ENCODE data around the gene VAMP4. TPM values are rescaled to one million over a fixed set of nuclear protein-coding genes. Genes with fewer than 3 reads are reported as not detected.
"Not testable (repeated sequence)": the region's sequence is repeated elsewhere in the genome, so short reads cannot be mapped to it uniquely, and the experiment has no call there.

VAMP4 gene
- total and polyA plus RNA-seq, 5 donors from 2014 or later: 16.1 to 25.3 (median 22.8) TPM

DNA sequence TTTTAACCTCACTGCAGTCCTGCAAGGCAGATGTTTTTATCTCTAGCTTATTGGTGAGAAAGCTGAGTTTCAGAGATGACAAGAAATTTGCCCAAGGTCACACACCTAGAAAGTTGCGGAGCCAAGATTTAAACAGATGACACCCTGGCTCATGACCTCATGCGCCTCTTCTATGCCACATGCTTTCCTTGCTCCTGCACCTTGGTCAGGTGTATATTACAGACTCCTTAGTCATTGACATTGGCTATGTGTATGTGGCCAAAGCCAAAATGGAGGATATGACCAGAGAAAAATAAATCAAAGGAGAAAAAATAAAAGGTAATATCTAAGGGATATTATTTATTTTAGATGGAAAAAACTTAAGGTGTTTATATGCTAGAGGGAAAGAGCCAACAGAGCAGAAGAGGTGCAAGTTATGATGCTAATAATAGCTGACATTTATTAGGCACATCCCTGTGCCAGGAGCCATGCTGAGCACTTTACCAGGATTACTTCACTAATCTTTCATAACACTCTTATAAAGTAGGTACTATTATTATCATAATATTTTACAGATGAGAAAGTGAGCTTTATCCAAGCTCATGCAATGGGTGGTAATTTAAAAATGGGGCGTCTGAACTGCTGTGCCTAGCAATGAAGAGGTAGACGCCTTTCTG, 75.6 kb downstream of the VAMP4 start:
- Mint-ChIP-seq H3K4me1 (no peaks in the 10 kb centered on the region), H3K27ac (no peak overlapping the region), H3K9me3 (no peaks in the 10 kb centered on the region), H3K36me3 (no peaks in the 10 kb centered on the region), H3K27me3 (peaks cover 16% of the 10 kb centered on the region), H3K4me3 (no peak overlapping the region)
- no peak overlapping the region for H3K4me3 ChIP-seq (ENCODE audit: low read depth, low read length)
- ATAC-seq (ENCODE audit: low read depth in 2 of 2) (no peak), DNase-seq (no peak)
- no peaks in the 10 kb centered on the region for H3K27me3 ChIP-seq (ENCODE audit: control insufficient read depth, insufficient read depth, low read length)
- H3K36me3 ChIP-seq (ENCODE audit: control insufficient read depth, insufficient read depth, low read length): no peaks in the 10 kb centered on the region
- no peaks in the 10 kb centered on the region for H3K9me3 ChIP-seq (ENCODE audit: control insufficient read depth in 2 of 2, low read length in 2 of 2)
- no peak overlapping the region for H3K27ac ChIP-seq (ENCODE audit: insufficient read depth, low read length, poor library complexity, severe bottlenecking)
- no peaks in the 10 kb centered on the region for H3K4me1 ChIP-seq (ENCODE audit: control insufficient read depth, insufficient read depth, low read length, poor library complexity, severe bottlenecking)

DNA sequence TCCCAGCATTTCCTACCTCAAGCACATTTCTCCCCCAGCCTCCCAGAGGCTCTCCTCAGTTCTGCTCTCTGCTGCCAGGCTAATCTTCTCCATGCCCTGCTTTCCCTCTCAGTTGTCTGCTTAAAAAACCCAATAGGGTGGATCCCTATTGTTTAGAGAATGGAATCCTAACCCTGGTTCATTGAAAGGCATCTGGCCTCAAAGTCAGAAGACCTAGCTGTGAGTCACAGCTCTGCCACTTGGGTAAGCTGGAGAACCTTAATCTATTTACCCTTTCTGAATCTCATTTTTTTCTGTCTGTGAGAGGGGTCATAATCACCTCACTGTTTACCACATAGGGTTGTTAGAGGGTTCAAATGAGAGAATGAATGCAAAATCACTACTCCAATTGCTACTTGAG, 76.9 kb downstream of the VAMP4 start:
- H3K27ac Mint-ChIP-seq: no peak overlapping the region
- Histone ChIP-seq H3K4me3 (ENCODE audit: low read depth, low read length) (no peak overlapping the region), H3K4me1 (ENCODE audit: control insufficient read depth, insufficient read depth, low read length, poor library complexity, severe bottlenecking) (no peaks in the 10 kb centered on the region), H3K27me3 (ENCODE audit: control insufficient read depth, insufficient read depth, low read length) (no peaks in the 10 kb centered on the region), H3K36me3 (ENCODE audit: control insufficient read depth, insufficient read depth, low read length) (no peaks in the 10 kb centered on the region), H3K27ac (ENCODE audit: insufficient read depth, low read length, poor library complexity, severe bottlenecking) (no peak overlapping the region), H3K9me3 (ENCODE audit: control insufficient read depth in 2 of 2, low read length in 2 of 2) (no peaks in the 10 kb centered on the region)
- H3K27me3 Mint-ChIP-seq: peaks cover 16% of the 10 kb centered on the region
- no peak overlapping the region for H3K4me3 Mint-ChIP-seq
- no peaks in the 10 kb centered on the region for H3K36me3 Mint-ChIP-seq
- no peak for DNase-seq
- H3K9me3 Mint-ChIP-seq: no peaks in the 10 kb centered on the region
- H3K4me1 Mint-ChIP-seq: no peaks in the 10 kb centered on the region
- no peak for ATAC-seq (ENCODE audit: low read depth in 2 of 2)

DNA sequence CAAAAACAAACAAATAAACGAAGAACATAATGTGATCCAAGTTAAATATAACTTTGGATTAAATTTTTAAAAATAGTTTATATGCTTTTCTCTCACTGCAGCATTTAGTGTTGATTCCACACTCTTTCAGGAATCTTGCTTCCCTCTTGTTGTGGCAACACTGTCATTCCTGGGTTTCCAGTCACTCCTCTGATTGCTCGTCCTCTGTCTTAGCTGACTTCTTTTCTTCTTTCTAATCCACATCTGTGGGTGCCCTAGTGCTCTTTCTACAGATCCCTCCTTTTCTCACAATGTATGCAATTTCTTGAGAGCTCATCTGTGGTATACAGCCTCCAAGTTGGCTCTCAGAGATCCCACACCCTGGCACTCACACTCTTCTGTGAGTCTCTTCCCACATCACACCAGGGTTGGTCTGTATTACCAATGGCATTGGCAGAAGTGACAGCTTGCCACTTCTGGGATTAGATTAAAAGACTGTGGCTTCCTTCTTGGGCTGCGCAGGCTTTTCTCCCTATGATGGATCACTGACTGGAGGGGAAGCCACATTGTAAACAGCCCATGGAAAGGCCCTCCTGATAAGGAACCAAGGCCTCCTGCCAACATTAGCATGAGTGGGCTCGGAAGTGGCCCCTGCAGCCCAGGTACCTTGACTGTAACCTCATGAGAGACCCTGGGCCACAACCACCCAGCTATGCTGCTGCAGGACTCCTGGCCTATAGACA, 77.8 kb downstream of the VAMP4 start:
- H3K27ac Mint-ChIP-seq: no peak overlapping the region
- Histone ChIP-seq H3K36me3 (ENCODE audit: control insufficient read depth, insufficient read depth, low read length) (no peaks in the 10 kb centered on the region), H3K4me3 (ENCODE audit: low read depth, low read length) (no peak overlapping the region), H3K27me3 (ENCODE audit: control insufficient read depth, insufficient read depth, low read length) (no peaks in the 10 kb centered on the region), H3K4me1 (ENCODE audit: control insufficient read depth, insufficient read depth, low read length, poor library complexity, severe bottlenecking) (no peaks in the 10 kb centered on the region), H3K27ac (ENCODE audit: insufficient read depth, low read length, poor library complexity, severe bottlenecking) (no peak overlapping the region), H3K9me3 (ENCODE audit: control insufficient read depth in 2 of 2, low read length in 2 of 2) (no peaks in the 10 kb centered on the region)
- H3K27me3 Mint-ChIP-seq: peaks cover 16% of the 10 kb centered on the region
- ATAC-seq (ENCODE audit: low read depth in 2 of 2) (no peak), DNase-seq (no peak)
- no peak overlapping the region for H3K4me3 Mint-ChIP-seq
- no peaks in the 10 kb centered on the region for H3K9me3 Mint-ChIP-seq
- no peaks in the 10 kb centered on the region for H3K36me3 Mint-ChIP-seq
- H3K4me1 Mint-ChIP-seq: no peaks in the 10 kb centered on the region

DNA sequence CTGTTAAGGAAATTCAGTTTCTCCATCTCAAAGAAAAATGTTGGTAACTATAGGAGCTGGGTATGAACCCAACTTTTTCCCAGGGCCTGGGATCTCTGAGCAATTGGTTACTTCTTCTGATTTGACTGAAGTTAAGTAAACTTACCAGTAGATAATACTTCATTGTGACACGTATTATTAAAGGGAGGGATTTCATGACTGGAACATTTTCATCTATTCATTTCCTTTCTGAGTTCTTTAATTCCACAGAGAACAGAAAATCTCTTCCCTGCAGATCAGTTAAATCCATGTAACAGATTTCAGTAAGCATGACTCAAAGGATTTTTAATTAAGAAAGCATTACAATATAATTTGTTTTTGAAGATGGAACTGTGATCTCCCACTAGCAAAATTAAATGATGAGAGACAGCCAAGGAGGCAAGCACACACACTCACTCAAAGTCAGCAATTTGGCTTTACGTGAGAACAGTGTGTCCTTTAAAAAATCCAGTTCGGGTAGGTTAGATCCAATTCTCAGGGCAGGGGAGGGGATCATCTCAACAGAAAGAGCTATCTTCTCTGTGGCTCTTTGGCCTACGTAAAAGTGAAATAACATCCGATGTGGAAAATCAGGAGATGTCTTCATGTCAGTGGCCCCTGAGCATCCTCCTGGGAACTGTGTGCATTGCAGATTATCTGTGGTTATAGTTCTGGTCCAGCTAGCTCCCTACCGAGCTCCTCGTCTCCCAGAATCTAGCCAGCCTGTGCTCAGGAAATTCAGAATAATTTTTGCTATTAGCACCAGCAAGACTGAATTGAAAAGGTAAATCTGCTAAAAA, 78.6 kb downstream of the VAMP4 start:
- Histone ChIP-seq H3K4me1 (ENCODE audit: control insufficient read depth, insufficient read depth, low read length, poor library complexity, severe bottlenecking) (no peaks in the 10 kb centered on the region), H3K9me3 (ENCODE audit: control insufficient read depth in 2 of 2, low read length in 2 of 2) (no peaks in the 10 kb centered on the region), H3K27me3 (ENCODE audit: control insufficient read depth, insufficient read depth, low read length) (no peaks in the 10 kb centered on the region), H3K4me3 (ENCODE audit: low read depth, low read length) (no peak overlapping the region), H3K36me3 (ENCODE audit: control insufficient read depth, insufficient read depth, low read length) (no peaks in the 10 kb centered on the region), H3K27ac (ENCODE audit: insufficient read depth, low read length, poor library complexity, severe bottlenecking) (no peak overlapping the region)
- Mint-ChIP-seq H3K9me3 (no peaks in the 10 kb centered on the region), H3K27ac (no peak overlapping the region), H3K4me1 (no peaks in the 10 kb centered on the region), H3K27me3 (peaks cover 12% of the 10 kb centered on the region), H3K4me3 (no peak overlapping the region), H3K36me3 (no peaks in the 10 kb centered on the region)
- ATAC-seq (ENCODE audit: low read depth in 2 of 2): no peak
- no peak for DNase-seq

DNA sequence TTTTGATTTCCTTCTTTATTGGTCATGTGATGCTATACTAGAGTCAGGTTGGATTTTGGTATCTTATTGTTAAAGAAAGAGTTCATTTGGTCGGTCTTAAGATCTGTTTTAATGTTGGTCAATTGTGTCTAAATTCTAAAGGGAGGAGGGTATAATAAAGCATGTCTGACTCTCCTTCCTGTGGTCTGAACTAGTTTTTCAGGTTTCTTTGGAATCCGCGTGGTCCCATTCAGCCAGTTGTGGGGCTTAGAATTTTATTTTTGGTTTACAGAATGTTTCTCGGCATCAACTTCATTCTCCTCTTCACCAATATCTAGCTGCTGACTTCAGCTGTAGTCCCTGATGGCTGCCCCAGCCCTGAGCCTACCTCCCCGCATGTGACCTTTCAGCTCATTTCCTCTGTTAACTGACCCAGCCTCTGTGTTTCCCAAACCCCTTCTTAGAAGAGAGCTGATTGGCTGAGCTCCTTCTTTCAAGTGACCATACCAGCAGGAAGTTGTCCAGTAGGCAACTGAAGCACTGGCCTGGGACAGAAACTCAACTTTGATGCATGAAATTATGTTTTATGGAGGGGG, 80.7 kb downstream of the VAMP4 start:
- peaks cover 9% of the 10 kb centered on the region for H3K27me3 Mint-ChIP-seq
- no peaks in the 10 kb centered on the region for H3K27me3 ChIP-seq (ENCODE audit: control insufficient read depth, insufficient read depth, low read length)
- DNase-seq (no peak), ATAC-seq (ENCODE audit: low read depth in 2 of 2) (no peak)
- H3K36me3 Mint-ChIP-seq: no peaks in the 10 kb centered on the region
- no peak overlapping the region for H3K4me3 ChIP-seq (ENCODE audit: low read depth, low read length)
- H3K4me3 Mint-ChIP-seq: no peak overlapping the region
- no peak overlapping the region for H3K27ac ChIP-seq (ENCODE audit: insufficient read depth, low read length, poor library complexity, severe bottlenecking)
- peaks cover 0 to 2% (median 0%) of the 10 kb centered on the region in 7 donors for H3K9me3 Mint-ChIP-seq
- H3K27ac Mint-ChIP-seq: no peak overlapping the region
- no peaks in the 10 kb centered on the region for H3K9me3 ChIP-seq (ENCODE audit: control insufficient read depth in 2 of 2, low read length in 2 of 2)
- H3K4me1 ChIP-seq (ENCODE audit: control insufficient read depth, insufficient read depth, low read length, poor library complexity, severe bottlenecking): no peaks in the 10 kb centered on the region
- no peaks in the 10 kb centered on the region for H3K36me3 ChIP-seq (ENCODE audit: control insufficient read depth, insufficient read depth, low read length)
- no peaks in the 10 kb centered on the region for H3K4me1 Mint-ChIP-seq

DNA sequence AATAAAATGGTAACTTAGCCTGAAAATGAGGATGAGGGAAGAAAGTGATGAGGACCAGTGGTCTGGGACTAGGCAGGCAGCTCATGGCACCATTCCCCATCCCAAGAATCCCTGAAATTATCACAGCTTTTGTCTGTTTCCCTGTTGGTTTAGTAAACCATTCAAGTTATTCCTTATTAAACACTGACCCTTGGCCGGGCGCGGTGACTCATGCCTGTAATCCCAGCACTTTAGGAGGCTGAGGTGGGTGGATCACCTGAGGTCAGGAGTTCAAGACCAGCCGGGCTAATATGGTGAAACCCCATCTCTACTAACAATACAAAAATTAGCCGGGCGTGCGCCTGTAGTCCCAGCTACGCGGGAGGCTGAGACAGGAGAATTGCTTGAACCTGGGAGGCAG, 85.7 kb downstream of the VAMP4 start:
- not testable (repeated sequence) for H3K4me3 ChIP-seq (ENCODE audit: low read depth, low read length); H3K9me3 ChIP-seq (ENCODE audit: control insufficient read depth in 2 of 2, low read length in 2 of 2); H3K4me1 ChIP-seq (ENCODE audit: control insufficient read depth, insufficient read depth, low read length, poor library complexity, severe bottlenecking); H3K36me3 Mint-ChIP-seq; H3K27ac ChIP-seq (ENCODE audit: insufficient read depth, low read length, poor library complexity, severe bottlenecking); ATAC-seq (ENCODE audit: low read depth in 2 of 2); H3K9me3 Mint-ChIP-seq; H3K27ac Mint-ChIP-seq; H3K36me3 ChIP-seq (ENCODE audit: control insufficient read depth, insufficient read depth, low read length); DNase-seq; H3K4me3 Mint-ChIP-seq; H3K27me3 ChIP-seq (ENCODE audit: control insufficient read depth, insufficient read depth, low read length)
- H3K4me1 Mint-ChIP-seq: peaks cover 4 to 12% (median 7%) of the 10 kb centered on the region in 4 donors
- H3K27me3 Mint-ChIP-seq: peaks cover 10% of the 10 kb centered on the region

DNA sequence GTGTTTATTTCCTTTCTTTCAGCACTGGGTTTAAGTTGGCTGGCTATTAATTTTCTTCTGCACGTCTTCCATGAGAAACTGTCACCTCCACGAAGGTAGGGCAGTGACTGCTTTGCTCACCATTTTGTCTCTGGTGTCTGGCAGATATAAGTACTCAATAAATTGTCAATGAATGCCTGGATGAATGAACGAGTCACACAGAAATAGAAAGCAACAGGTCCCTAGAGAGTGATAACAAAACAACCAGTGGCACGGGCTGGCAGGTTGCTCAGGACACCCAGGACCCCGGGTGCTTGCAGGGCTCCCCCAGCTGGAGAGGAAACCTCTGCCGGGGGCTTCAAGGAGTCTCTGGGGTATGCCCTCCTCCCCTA, 86.1 kb downstream of the VAMP4 start:
- H3K4me1 Mint-ChIP-seq: peaks cover 4 to 12% (median 7%) of the 10 kb centered on the region in 4 donors
- Histone ChIP-seq H3K27ac (ENCODE audit: insufficient read depth, low read length, poor library complexity, severe bottlenecking) (no peak overlapping the region), H3K9me3 (ENCODE audit: control insufficient read depth in 2 of 2, low read length in 2 of 2) (no peaks in the 10 kb centered on the region), H3K27me3 (ENCODE audit: control insufficient read depth, insufficient read depth, low read length) (peaks cover 6% of the 10 kb centered on the region), H3K36me3 (ENCODE audit: control insufficient read depth, insufficient read depth, low read length) (no peaks in the 10 kb centered on the region), H3K4me3 (ENCODE audit: low read depth, low read length) (no peak overlapping the region), H3K4me1 (ENCODE audit: control insufficient read depth, insufficient read depth, low read length, poor library complexity, severe bottlenecking) (peaks cover 4% of the 10 kb centered on the region)
- peaks cover 0 to 2% (median 0%) of the 10 kb centered on the region in 7 donors for H3K9me3 Mint-ChIP-seq
- peak overlapping the region in 1 of 4 donors; percentile 10 for H3K4me3 Mint-ChIP-seq
- DNase-seq: no peak
- no peaks in the 10 kb centered on the region for H3K36me3 Mint-ChIP-seq
- no peak for ATAC-seq (ENCODE audit: low read depth in 2 of 2)
- H3K27ac Mint-ChIP-seq: no peak overlapping the region
- peaks cover 10% of the 10 kb centered on the region for H3K27me3 Mint-ChIP-seq
